ENCODE data around the gene ATG16L2. TPM values are rescaled to one million over a fixed set of nuclear protein-coding genes. Genes with fewer than 3 reads are reported as not detected.
A peak's percentile ranks its signal among the peaks of the same experiment; 100 is the strongest.
"Not testable (repeated sequence)": the region's sequence is repeated elsewhere in the genome, so short reads cannot be mapped to it uniquely, and the experiment has no call there.

ATG16L2 gene
- total and polyA plus RNA-seq, 9 donors: 7.5 to 18.3 (median 14.1) TPM

DNA sequence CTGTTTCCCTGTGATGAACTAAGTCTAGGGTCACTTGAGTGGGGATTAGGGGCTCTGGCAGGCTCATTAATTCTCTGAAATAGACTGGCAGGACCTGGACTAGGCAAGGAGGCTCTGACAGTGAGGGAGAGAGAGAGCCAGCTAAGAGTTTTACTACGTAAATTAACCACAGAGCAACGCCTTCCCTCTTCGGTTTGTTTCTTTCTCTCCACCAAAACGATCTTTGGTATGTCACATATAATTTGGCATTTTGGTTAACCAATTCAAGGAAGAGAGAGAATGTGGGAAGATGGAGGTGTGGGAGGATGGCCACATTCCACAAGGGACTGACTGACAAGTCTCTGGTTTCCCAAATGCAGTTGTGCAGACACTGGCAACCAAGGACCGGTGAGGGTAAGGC, 27.9 kb downstream of the ATG16L2 start:
- H3K27me3 ChIP-seq (ENCODE audit: control insufficient read depth, insufficient read depth, low read length): no peaks in the 10 kb centered on the region
- H3K9me3 ChIP-seq (replicated peaks; ENCODE audit: control insufficient read depth, low read depth, low read length): no peaks in the 10 kb centered on the region
- peaks cover 11% of the 10 kb centered on the region for H3K4me1 ChIP-seq (ENCODE audit: control insufficient read depth, insufficient read depth, low read length)
- 40% methylated on average over 1 of the region's 5 CpGs for WGBS (ENCODE audit: insufficient coverage)
- H3K27ac ChIP-seq (ENCODE audit: low read length): peak overlapping the region; percentile 29
- no peak overlapping the region for H3K4me3 ChIP-seq (ENCODE audit: low read length)
- no peak for DNase-seq
- peaks cover 59% of the 10 kb centered on the region for H3K36me3 ChIP-seq (ENCODE audit: control insufficient read depth, insufficient read depth, low read length)

DNA sequence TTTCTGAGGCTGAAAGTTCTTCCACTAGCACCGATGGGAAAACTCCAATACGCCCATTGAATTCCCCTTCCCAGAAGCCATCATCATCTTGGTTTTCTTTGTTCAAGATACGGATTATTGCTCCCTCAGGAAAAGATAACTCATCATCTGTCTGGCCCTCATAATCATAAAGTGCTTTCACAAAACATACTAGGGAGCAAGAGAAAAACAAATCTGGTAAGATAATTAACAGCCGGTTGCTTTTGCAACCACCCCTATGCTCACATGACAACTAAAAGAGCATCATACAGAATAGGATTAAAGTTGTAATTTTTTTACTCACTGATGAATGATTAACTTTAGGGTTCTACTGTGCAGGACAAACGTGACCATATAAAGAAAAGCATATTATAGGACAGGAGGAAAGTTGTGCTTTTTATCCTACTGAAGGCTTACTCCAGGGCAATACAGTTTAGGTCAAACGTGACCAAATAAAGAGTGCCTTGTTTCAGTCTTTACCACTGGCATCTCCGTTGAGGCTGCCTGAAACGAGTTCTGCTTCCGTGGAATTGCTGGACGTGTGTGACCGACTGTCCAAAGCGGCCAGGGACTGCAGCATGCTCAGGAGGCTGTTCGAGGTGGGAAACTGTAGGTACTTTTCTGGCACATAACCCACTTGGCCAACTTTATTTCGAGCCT, 28.6 kb downstream of the ATG16L2 start:
- Histone ChIP-seq H3K9me3 (replicated peaks; ENCODE audit: control insufficient read depth, low read depth, low read length) (no peaks in the 10 kb centered on the region), H3K36me3 (ENCODE audit: control insufficient read depth, insufficient read depth, low read length) (peaks cover 53% of the 10 kb centered on the region), H3K4me3 (ENCODE audit: low read length) (no peak overlapping the region), H3K27ac (ENCODE audit: low read length) (peak overlapping the region; percentile 29), H3K27me3 (ENCODE audit: control insufficient read depth, insufficient read depth, low read length) (no peaks in the 10 kb centered on the region), H3K4me1 (ENCODE audit: control insufficient read depth, insufficient read depth, low read length) (peaks cover 8% of the 10 kb centered on the region)
- peak; percentile 43 for DNase-seq
- 62% methylated on average over 11 of the region's 14 CpGs for WGBS (ENCODE audit: insufficient coverage)

DNA sequence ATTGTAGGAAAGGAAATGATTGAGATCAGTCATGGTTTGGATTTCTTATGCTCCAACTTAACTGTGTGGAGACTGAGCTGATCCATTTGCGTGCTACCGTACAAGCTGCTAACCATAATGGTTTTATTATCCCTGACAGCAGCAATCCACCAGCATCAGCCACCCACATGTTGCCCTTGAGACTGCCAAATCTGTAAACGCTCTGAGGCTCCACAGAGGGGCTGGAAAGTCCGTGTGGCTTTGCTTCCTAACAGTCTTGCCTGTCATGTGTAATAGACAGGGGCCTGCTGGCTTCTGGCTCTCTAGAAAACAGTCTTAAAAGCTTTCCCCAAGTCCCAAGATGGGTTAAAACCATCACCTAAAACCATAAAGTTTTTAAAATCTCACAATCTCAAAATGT, 30.1 kb downstream of the ATG16L2 start:
- H3K27ac ChIP-seq (ENCODE audit: low read length): no peak overlapping the region
- WGBS (ENCODE audit: insufficient coverage): 30% methylated on average over 2 of the region's 4 CpGs
- H3K9me3 ChIP-seq (replicated peaks; ENCODE audit: control insufficient read depth, low read depth, low read length): no peaks in the 10 kb centered on the region
- H3K4me1 ChIP-seq (ENCODE audit: control insufficient read depth, insufficient read depth, low read length): peaks cover 8% of the 10 kb centered on the region
- H3K27me3 ChIP-seq (ENCODE audit: control insufficient read depth, insufficient read depth, low read length): no peaks in the 10 kb centered on the region
- peaks cover 42% of the 10 kb centered on the region for H3K36me3 ChIP-seq (ENCODE audit: control insufficient read depth, insufficient read depth, low read length)
- H3K4me3 ChIP-seq (ENCODE audit: low read length): no peak overlapping the region
- DNase-seq: peak; percentile 53

GRCh38 chr11:72848846-72849466, 34.7 kb downstream of the ATG16L2 start:
- H3K4me3 ChIP-seq (ENCODE audit: low read length): no peak overlapping the region
- no peaks in the 10 kb centered on the region for H3K9me3 ChIP-seq (replicated peaks; ENCODE audit: control insufficient read depth, low read depth, low read length)
- WGBS (ENCODE audit: insufficient coverage): no CpG with 5 or more reads among the region's 6 CpGs
- no peaks in the 10 kb centered on the region for H3K27me3 ChIP-seq (ENCODE audit: control insufficient read depth, insufficient read depth, low read length)
- no peak overlapping the region for H3K27ac ChIP-seq (ENCODE audit: low read length)
- H3K36me3 ChIP-seq (ENCODE audit: control insufficient read depth, insufficient read depth, low read length): peaks cover 15% of the 10 kb centered on the region
- DNase-seq: peak; percentile 64
- H3K4me1 ChIP-seq (ENCODE audit: control insufficient read depth, insufficient read depth, low read length): no peaks in the 10 kb centered on the region

DNA sequence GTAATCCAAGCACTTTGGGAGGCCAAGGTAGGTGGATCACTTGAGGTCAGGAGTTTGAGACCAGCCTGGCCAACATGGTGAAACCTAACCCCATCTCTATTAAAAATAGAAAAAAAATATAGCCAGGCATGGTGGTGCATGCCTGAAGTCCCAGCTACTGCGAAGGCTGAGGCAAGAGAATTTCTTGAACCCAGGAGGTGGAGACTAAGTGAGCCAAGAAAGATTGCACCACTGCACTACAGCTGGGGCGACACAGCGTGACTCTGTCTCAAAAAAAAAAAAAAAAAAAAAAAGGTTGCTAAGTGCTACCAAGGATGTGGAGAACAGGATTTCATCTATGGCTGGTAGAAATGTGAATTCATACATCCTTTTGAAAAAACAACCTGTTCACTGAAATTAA, 36.6 kb downstream of the ATG16L2 start:
- no peaks in the 10 kb centered on the region for H3K9me3 ChIP-seq (replicated peaks; ENCODE audit: control insufficient read depth, low read depth, low read length)
- 100% methylated on average over 1 of the region's 3 CpGs for WGBS (ENCODE audit: insufficient coverage)
- H3K4me1 ChIP-seq (ENCODE audit: control insufficient read depth, insufficient read depth, low read length): no peaks in the 10 kb centered on the region
- no peaks in the 10 kb centered on the region for H3K27me3 ChIP-seq (ENCODE audit: control insufficient read depth, insufficient read depth, low read length)
- no peak overlapping the region for H3K4me3 ChIP-seq (ENCODE audit: low read length)
- H3K36me3 ChIP-seq (ENCODE audit: control insufficient read depth, insufficient read depth, low read length): peaks cover 7% of the 10 kb centered on the region
- H3K27ac ChIP-seq (ENCODE audit: low read length): no peak overlapping the region
- no peak for DNase-seq

DNA sequence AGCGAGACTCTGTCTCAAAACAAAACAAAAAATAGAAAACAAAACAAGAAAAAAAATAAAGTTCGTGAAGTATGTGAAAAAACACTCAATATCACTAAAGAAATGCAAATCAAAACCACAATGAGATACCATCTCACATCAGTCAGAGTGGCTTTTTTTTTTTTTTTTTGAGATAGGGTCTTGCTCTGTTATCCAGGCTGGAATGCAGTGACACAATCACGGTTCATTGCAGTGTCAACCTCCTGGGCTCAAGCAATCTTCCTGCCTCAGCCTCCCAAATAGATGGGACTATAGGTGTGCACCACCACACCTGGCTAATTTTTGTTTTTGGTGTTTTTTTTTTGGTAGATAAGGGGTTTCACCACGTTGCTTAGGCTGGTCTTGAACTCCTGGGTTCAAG, 37.5 kb downstream of the ATG16L2 start:
- 80% methylated on average over 1 of the region's 4 CpGs for WGBS (ENCODE audit: insufficient coverage)
- Histone ChIP-seq H3K27me3 (ENCODE audit: control insufficient read depth, insufficient read depth, low read length) (no peaks in the 10 kb centered on the region), H3K4me1 (ENCODE audit: control insufficient read depth, insufficient read depth, low read length) (no peaks in the 10 kb centered on the region), H3K9me3 (replicated peaks; ENCODE audit: control insufficient read depth, low read depth, low read length) (no peaks in the 10 kb centered on the region), H3K36me3 (ENCODE audit: control insufficient read depth, insufficient read depth, low read length) (peaks cover 7% of the 10 kb centered on the region), H3K4me3 (ENCODE audit: low read length) (no peak overlapping the region), H3K27ac (ENCODE audit: low read length) (no peak overlapping the region)
- DNase-seq: no peak

DNA sequence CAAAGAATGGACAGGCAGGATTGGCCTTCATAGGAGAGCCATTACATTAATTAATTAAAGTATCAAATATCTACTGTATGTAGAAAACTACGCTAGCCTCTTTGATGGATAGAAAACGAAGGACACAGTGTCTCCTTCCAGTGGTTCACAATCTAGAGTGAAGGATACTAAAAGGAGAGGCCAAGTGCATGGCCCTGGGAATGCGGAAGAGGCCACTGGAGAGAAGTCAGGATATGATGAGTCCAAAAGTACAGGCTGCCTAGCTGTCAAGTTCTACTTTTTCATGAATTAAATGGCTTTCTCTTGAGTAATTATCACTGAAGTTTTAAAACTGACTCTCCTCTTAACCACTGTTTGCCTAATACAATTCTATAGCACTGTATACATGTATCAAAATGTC, 41.9 kb downstream of the ATG16L2 start:
- Histone ChIP-seq H3K27ac (ENCODE audit: low read length) (no peak overlapping the region), H3K36me3 (ENCODE audit: control insufficient read depth, insufficient read depth, low read length) (peaks cover 6% of the 10 kb centered on the region), H3K4me1 (ENCODE audit: control insufficient read depth, insufficient read depth, low read length) (no peaks in the 10 kb centered on the region), H3K9me3 (replicated peaks; ENCODE audit: control insufficient read depth, low read depth, low read length) (no peaks in the 10 kb centered on the region), H3K4me3 (ENCODE audit: low read length) (no peak overlapping the region), H3K27me3 (ENCODE audit: control insufficient read depth, insufficient read depth, low read length) (no peaks in the 10 kb centered on the region)
- DNase-seq: peak; percentile 48
- 60% methylated on average over 1 of the region's 3 CpGs for WGBS (ENCODE audit: insufficient coverage)

GRCh38 chr11:72856551-72857345, 42.5 kb downstream of the ATG16L2 start:
- no peaks in the 10 kb centered on the region for H3K27me3 ChIP-seq (ENCODE audit: control insufficient read depth, insufficient read depth, low read length)
- DNase-seq: peak; percentile 82
- WGBS (ENCODE audit: insufficient coverage): 0% methylated on average over 1 of the region's 3 CpGs
- H3K4me1 ChIP-seq (ENCODE audit: control insufficient read depth, insufficient read depth, low read length): no peaks in the 10 kb centered on the region
- H3K36me3 ChIP-seq (ENCODE audit: control insufficient read depth, insufficient read depth, low read length): peaks cover 6% of the 10 kb centered on the region
- peak overlapping the region; percentile 54 for H3K27ac ChIP-seq (ENCODE audit: low read length)
- no peaks in the 10 kb centered on the region for H3K9me3 ChIP-seq (replicated peaks; ENCODE audit: control insufficient read depth, low read depth, low read length)
- H3K4me3 ChIP-seq (ENCODE audit: low read length): no peak overlapping the region

GRCh38 chr11:72858267-72858666, 44.1 kb downstream of the ATG16L2 start:
- H3K36me3 ChIP-seq (ENCODE audit: control insufficient read depth, insufficient read depth, low read length); H3K9me3 ChIP-seq (replicated peaks; ENCODE audit: control insufficient read depth, low read depth, low read length); H3K4me1 ChIP-seq (ENCODE audit: control insufficient read depth, insufficient read depth, low read length); H3K27ac ChIP-seq (ENCODE audit: low read length); H3K4me3 ChIP-seq (ENCODE audit: low read length); H3K27me3 ChIP-seq (ENCODE audit: control insufficient read depth, insufficient read depth, low read length); DNase-seq: not testable (repeated sequence)
- WGBS (ENCODE audit: insufficient coverage): 100% methylated on average over 1 of the region's 2 CpGs

- H3K27me3 ChIP-seq (ENCODE audit: control insufficient read depth, insufficient read depth, low read length): no peaks in the 10 kb centered on the region
- H3K4me1 ChIP-seq (ENCODE audit: control insufficient read depth, insufficient read depth, low read length): peaks cover 2% of the 10 kb centered on the region
- WGBS (ENCODE audit: insufficient coverage): 96% methylated on average over 2 of the region's 3 CpGs
- H3K4me3 ChIP-seq (ENCODE audit: low read length): no peak overlapping the region
- no peaks in the 10 kb centered on the region for H3K9me3 ChIP-seq (replicated peaks; ENCODE audit: control insufficient read depth, low read depth, low read length)
- no peak overlapping the region for H3K27ac ChIP-seq (ENCODE audit: low read length)
- no peak for DNase-seq
- peaks cover 6% of the 10 kb centered on the region for H3K36me3 ChIP-seq (ENCODE audit: control insufficient read depth, insufficient read depth, low read length)
Measured at GRCh38 chr11:72859126-72859525, 44.9 kb downstream of the ATG16L2 start.
